HG02981 (cell line): ENCODE results near the gene OGFOD1.

Experiments used
- ATAC-seq: cut with Tn5 transposase; IDR thresholded peaks from one replicate; pipeline ENCODE4 v1.9.1; 2021; ENCODE audit warnings: mild to moderate bottlenecking, moderate library complexity; ENCODE audit not compliant: unreplicated experiment

OGFOD1 gene

GRCh38 chr16:56520251-56520577 lies 68.9 kb downstream of the OGFOD1 start:
- no peak for ATAC-seq

GRCh38 chr16:56525236-56525635 lies 73.9 kb downstream of the OGFOD1 start:
- ATAC-seq, result no peak
